WTC11 (cell line): Measurements from ENCODE around the gene LRTM1. TPM values are rescaled to one million over a fixed set of nuclear protein-coding genes. Genes with fewer than 3 reads are reported as not detected.

Experiments used
- ATAC-seq: fragments of 200-7000 bp; cut with Tn5 transposase; 2 replicates; pipeline ENCODE4 v1.10.0; 2021; ENCODE audit warnings: mild to moderate bottlenecking, moderate library complexity
- CTCF ChIA-PET: fragments of 300-600 bp; sonication (Branson Sonifier 250); formaldehyde crosslinking; loops from one replicate; lab custom pipeline; 2021; ENCODE audit warnings: antibody characterized with exemption; lab: Charles Lee
- POLR2A ChIA-PET: fragments of 350-600 bp; sonication (Branson Sonifier 250); formaldehyde crosslinking; loops from one replicate; lab custom pipeline; 2021; ENCODE audit warnings: antibody characterized with exemption; lab: Charles Lee
- DNase-seq: peaks from one replicate; pipeline ENCODE4 v3.0.0; 2021; ENCODE audit warnings: low spot score
- H3K27ac Mint-ChIP-seq: 2 replicates; pipeline ENCODE4 v1.8.0; 2021; ENCODE audit warnings: mixed read lengths
- H3K27me3 Mint-ChIP-seq: 2 replicates; pipeline ENCODE4 v1.8.0; 2021; ENCODE audit warnings: low read depth, mild to moderate bottlenecking, moderate library complexity, mixed read lengths
- H3K36me3 Mint-ChIP-seq: 2 replicates; pipeline ENCODE4 v1.8.0; 2021; ENCODE audit warnings: mixed read lengths
- H3K4me1 Mint-ChIP-seq: 2 replicates; pipeline ENCODE4 v1.8.0; 2022; ENCODE audit warnings: mixed read lengths
- H3K4me3 Mint-ChIP-seq: 2 replicates; pipeline ENCODE4 v1.8.0; 2021; ENCODE audit warnings: mild to moderate bottlenecking, moderate library complexity, mixed read lengths
- H3K9me3 Mint-ChIP-seq: 2 replicates; pipeline ENCODE4 v1.8.0; 2021; ENCODE audit warnings: mixed read lengths
- FOXK1 ChIP-seq: sonication (generic); formaldehyde crosslinking; IDR thresholded peaks from 2 replicates; pipeline ENCODE4 v1.8.0; 2022; ENCODE audit warnings: mild to moderate bottlenecking, moderate library complexity, missing genetic modification reagents
- GABPB1 ChIP-seq: sonication (generic); formaldehyde crosslinking; IDR thresholded peaks from 2 replicates; pipeline ENCODE4 v1.8.1; 2023; ENCODE audit warnings: mild to moderate bottlenecking, missing genetic modification reagents
- HMGA2 ChIP-seq: fragments of 250-450 bp; sonication (Bioruptor Pico); IDR thresholded peaks from 2 replicates; pipeline ENCODE4 v1.4.0; 2021; ENCODE audit warnings: mild to moderate bottlenecking, moderate library complexity
- IRF2 ChIP-seq: sonication (generic); formaldehyde crosslinking; IDR thresholded peaks from 2 replicates; pipeline ENCODE4 v1.8.0; 2022; ENCODE audit warnings: low read depth, missing genetic modification reagents, borderline replicate concordance
- NFE2L1 ChIP-seq: sonication (generic); formaldehyde crosslinking; IDR thresholded peaks from 2 replicates; pipeline ENCODE4 v1.8.1; 2023; ENCODE audit warnings: missing genetic modification reagents
- NR1H2 ChIP-seq: sonication (generic); formaldehyde crosslinking; IDR thresholded peaks from 2 replicates; pipeline ENCODE4 v1.9.0; 2021; ENCODE audit warnings: mild to moderate bottlenecking, moderate library complexity, missing genetic modification reagents
- PRRX2 ChIP-seq: fragments of 250-450 bp; sonication (Bioruptor Pico); IDR thresholded peaks from 2 replicates; pipeline ENCODE4 v1.8.0; 2021; ENCODE audit warnings: mild to moderate bottlenecking
- RORB ChIP-seq: fragments of 250-450 bp; sonication (Bioruptor Pico); IDR thresholded peaks from 2 replicates; pipeline ENCODE4 v1.9.0; 2021; ENCODE audit warnings: mild to moderate bottlenecking
- SMAD4 ChIP-seq: sonication (generic); formaldehyde crosslinking; IDR thresholded peaks from 2 replicates; pipeline ENCODE4 v1.8.0; 2022; ENCODE audit warnings: mild to moderate bottlenecking, missing genetic modification reagents
- ZNF263 ChIP-seq: sonication (generic); formaldehyde crosslinking; IDR thresholded peaks from 2 replicates; pipeline ENCODE4 v1.8.1; 2022; ENCODE audit warnings: low read depth, mild to moderate bottlenecking, moderate library complexity, missing genetic modification reagents
- total RNA-seq: library from RNA; stranded (reverse); gene quantifications from 3 replicates; pipeline ENCODE4 v1.2.3, GENCODE V29; 2021
- TF ChIP-seq, protein P1 (sequence below): sonication (generic); formaldehyde crosslinking; IDR thresholded peaks from 2 replicates; pipeline ENCODE4 v1.8.0; 2023; ENCODE audit warnings: missing genetic modification reagents
- TF ChIP-seq, protein P2 (sequence below): sonication (generic); formaldehyde crosslinking; IDR thresholded peaks from 2 replicates; pipeline ENCODE4 v1.8.1; 2022; ENCODE audit warnings: mild to moderate bottlenecking, missing genetic modification reagents, moderate library complexity, borderline replicate concordance
- TF ChIP-seq, protein P3 (sequence below): sonication (generic); formaldehyde crosslinking; IDR thresholded peaks from 2 replicates; pipeline ENCODE4 v1.8.0; 2022; ENCODE audit warnings: mild to moderate bottlenecking, missing genetic modification reagents
- TF ChIP-seq, protein P4 (sequence below): fragments of 250-450 bp; sonication (Bioruptor Pico); IDR thresholded peaks from 2 replicates; pipeline ENCODE4 v1.9.0; 2021; ENCODE audit warnings: mild to moderate bottlenecking
- TF ChIP-seq, protein P5 (sequence below): sonication (generic); formaldehyde crosslinking; IDR thresholded peaks from 2 replicates; pipeline ENCODE4 v1.8.1; 2022; ENCODE audit warnings: low read depth, missing genetic modification reagents, borderline replicate concordance
- TF ChIP-seq, protein P6 (sequence below): sonication (generic); formaldehyde crosslinking; IDR thresholded peaks from 2 replicates; pipeline ENCODE4 v1.8.1; 2022; ENCODE audit warnings: mild to moderate bottlenecking, moderate library complexity, missing genetic modification reagents
- TF ChIP-seq, protein P7 (sequence below): sonication (generic); formaldehyde crosslinking; conservative IDR thresholded peaks from 2 replicates; pipeline ENCODE4 v1.8.1; 2023; ENCODE audit warnings: mild to moderate bottlenecking, low read depth, missing genetic modification reagents, moderate library complexity

The LRTM1 gene
- total RNA-seq, 1 experiment from 2014 or later = not detected

DNA sequence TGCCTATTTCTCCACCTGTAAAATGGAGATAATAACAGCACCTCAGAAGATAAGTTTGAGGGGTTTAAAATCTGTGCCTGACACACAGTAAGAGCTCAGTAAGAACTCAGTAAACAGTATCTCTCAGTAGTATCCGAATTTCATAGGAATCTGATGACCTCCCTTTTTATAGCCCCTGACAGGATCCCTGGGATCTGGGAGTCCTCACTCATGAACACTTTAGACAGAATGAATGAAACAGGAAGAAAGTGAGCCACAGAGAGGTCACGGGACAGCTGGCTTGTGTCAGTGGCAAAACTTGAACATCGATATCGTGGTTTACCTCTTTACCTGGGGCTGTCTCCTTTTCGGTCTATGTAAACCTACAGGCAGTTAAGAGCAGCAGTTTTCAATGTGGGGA is 51.2 kb downstream of the LRTM1 start:
- peaks cover 33% of the 10 kb centered on the region for H3K4me1 Mint-ChIP-seq
- ChIA-PET POLR2A (no interaction called here), CTCF (no interaction called here)
- no peaks in the 10 kb centered on the region for H3K9me3 Mint-ChIP-seq
- no peak overlapping the region for H3K27ac Mint-ChIP-seq
- no peak overlapping the region for H3K4me3 Mint-ChIP-seq
- 0 out of 2 replicates have a peak, but pooled peaks cover 6% of the 10 kb centered on the region for H3K36me3 Mint-ChIP-seq
- H3K27me3 Mint-ChIP-seq = no peaks in the 10 kb centered on the region
- DNase-seq = no peak
- no peak for ATAC-seq
- TF ChIP-seq, protein P1, sequence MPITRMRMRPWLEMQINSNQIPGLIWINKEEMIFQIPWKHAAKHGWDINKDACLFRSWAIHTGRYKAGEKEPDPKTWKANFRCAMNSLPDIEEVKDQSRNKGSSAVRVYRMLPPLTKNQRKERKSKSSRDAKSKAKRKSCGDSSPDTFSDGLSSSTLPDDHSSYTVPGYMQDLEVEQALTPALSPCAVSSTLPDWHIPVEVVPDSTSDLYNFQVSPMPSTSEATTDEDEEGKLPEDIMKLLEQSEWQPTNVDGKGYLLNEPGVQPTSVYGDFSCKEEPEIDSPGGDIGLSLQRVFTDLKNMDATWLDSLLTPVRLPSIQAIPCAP (CRISPR knock-in tag) = no peak
- TF ChIP-seq, all 79 proteins: peak for 0

DNA sequence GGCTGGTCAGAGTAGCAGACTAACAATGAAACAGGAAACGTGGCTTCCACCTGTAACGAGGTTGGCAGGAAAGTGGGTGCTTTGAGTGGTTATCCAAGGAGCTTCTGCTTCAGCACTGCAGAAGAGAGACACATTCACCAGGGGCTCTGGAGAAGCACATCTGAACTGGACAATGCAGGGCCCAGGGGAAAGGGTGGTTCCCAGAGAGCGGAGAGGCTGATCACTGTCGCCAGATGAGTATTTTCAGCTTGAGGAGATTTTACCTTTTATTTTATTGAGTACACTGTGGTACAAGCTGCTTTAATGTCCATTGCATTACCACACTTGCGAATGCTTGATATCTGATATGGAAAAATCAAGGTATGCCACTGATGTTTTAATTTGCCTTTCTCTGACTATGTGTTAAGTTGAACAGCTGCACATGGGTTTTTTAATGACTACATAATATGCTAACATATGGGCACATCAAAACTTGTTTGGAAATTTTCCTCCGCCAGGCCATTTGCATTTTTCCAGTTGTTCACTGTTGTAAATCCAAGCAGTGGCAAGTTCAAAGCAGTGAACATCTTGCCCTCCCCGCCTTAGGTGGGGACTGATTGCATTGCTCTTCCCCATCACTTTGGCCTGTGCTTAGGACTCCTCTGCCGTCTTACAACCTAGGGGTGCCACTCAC is 52.1 kb downstream of the LRTM1 start:
- 0 out of 2 replicates have a peak, but pooled peaks cover 4% of the 10 kb centered on the region for H3K36me3 Mint-ChIP-seq
- POLR2A ChIA-PET = no interaction called here

DNA sequence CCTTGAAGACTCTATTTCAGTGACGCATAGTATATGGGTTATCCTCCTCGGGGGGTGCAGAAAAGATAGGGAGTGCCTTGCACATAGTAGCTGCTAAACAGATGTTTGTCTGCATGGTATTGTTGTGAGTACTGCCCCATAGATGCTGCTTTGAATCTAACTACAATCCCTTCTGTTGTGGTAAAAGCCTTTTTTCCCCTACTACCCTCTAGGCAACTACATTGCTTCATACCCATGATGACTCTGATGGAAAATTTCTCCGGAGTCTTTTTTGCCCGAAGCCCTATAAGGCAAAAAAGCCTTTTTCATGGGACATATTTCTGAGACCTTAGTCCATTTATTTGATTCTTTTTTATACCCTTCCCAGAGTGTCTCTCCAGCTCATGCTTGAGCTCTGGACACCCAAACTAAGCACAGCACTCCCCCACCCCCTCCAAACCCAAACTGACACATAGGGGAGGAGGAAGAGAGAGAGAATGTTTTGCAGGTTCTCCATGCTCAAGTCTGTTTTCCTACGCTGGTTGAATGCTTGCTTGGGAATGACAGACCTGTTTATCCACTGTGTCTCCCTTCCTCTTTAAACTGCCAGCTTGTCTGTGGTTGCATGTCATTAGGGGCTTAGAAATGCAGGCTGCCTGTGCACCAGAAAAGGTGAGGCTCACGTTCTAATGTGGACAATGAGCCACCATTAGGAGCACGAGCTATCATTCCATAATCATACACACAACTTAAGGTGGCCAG is 52.9 kb downstream of the LRTM1 start:
- H3K27ac Mint-ChIP-seq = no peak overlapping the region
- DNase-seq = no peak
- H3K4me3 Mint-ChIP-seq = no peak overlapping the region
- H3K4me1 Mint-ChIP-seq = peaks cover 33% of the 10 kb centered on the region
- H3K27me3 Mint-ChIP-seq = no peaks in the 10 kb centered on the region
- CTCF ChIA-PET = interaction anchor here (1.1 kb wide), 1 partner anchor 44 kb away, joined by 4 read pairs; no protein-coding TSS in a partner anchor
- H3K36me3 Mint-ChIP-seq = 0 out of 2 replicates have a peak, but pooled peaks cover 3% of the 10 kb centered on the region
- no peaks in the 10 kb centered on the region for H3K9me3 Mint-ChIP-seq
- no peak for ATAC-seq
- POLR2A ChIA-PET = no interaction called here
- TF ChIP-seq, protein P2, sequence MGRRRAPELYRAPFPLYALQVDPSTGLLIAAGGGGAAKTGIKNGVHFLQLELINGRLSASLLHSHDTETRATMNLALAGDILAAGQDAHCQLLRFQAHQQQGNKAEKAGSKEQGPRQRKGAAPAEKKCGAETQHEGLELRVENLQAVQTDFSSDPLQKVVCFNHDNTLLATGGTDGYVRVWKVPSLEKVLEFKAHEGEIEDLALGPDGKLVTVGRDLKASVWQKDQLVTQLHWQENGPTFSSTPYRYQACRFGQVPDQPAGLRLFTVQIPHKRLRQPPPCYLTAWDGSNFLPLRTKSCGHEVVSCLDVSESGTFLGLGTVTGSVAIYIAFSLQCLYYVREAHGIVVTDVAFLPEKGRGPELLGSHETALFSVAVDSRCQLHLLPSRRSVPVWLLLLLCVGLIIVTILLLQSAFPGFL (CRISPR knock-in tag) = no peak
- no peak for TF ChIP-seq NFE2L1
- TF ChIP-seq NR1H2 (CRISPR knock-in tag) = no peak
- TF ChIP-seq, protein P3, sequence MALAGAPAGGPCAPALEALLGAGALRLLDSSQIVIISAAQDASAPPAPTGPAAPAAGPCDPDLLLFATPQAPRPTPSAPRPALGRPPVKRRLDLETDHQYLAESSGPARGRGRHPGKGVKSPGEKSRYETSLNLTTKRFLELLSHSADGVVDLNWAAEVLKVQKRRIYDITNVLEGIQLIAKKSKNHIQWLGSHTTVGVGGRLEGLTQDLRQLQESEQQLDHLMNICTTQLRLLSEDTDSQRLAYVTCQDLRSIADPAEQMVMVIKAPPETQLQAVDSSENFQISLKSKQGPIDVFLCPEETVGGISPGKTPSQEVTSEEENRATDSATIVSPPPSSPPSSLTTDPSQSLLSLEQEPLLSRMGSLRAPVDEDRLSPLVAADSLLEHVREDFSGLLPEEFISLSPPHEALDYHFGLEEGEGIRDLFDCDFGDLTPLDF = no peak
- TF ChIP-seq HMGA2 = no peak
- TF ChIP-seq, protein P4, sequence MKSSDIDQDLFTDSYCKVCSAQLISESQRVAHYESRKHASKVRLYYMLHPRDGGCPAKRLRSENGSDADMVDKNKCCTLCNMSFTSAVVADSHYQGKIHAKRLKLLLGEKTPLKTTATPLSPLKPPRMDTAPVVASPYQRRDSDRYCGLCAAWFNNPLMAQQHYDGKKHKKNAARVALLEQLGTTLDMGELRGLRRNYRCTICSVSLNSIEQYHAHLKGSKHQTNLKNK (CRISPR knock-in tag) = no peak
- TF ChIP-seq, protein P5, sequence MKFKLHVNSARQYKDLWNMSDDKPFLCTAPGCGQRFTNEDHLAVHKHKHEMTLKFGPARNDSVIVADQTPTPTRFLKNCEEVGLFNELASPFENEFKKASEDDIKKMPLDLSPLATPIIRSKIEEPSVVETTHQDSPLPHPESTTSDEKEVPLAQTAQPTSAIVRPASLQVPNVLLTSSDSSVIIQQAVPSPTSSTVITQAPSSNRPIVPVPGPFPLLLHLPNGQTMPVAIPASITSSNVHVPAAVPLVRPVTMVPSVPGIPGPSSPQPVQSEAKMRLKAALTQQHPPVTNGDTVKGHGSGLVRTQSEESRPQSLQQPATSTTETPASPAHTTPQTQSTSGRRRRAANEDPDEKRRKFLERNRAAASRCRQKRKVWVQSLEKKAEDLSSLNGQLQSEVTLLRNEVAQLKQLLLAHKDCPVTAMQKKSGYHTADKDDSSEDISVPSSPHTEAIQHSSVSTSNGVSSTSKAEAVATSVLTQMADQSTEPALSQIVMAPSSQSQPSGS (CRISPR knock-in tag) = no peak
- no peak for TF ChIP-seq ZNF263 (CRISPR knock-in tag)
- TF ChIP-seq RORB (CRISPR knock-in tag) = no peak
- no peak for TF ChIP-seq PRRX2
- no peak for TF ChIP-seq FOXK1 (CRISPR knock-in tag)
- TF ChIP-seq, protein P6, sequence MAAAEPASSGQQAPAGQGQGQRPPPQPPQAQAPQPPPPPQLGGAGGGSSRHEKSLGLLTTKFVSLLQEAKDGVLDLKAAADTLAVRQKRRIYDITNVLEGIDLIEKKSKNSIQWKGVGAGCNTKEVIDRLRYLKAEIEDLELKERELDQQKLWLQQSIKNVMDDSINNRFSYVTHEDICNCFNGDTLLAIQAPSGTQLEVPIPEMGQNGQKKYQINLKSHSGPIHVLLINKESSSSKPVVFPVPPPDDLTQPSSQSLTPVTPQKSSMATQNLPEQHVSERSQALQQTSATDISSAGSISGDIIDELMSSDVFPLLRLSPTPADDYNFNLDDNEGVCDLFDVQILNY (CRISPR knock-in tag) = no peak
- TF ChIP-seq GABPB1 (CRISPR knock-in tag) = no peak
- TF ChIP-seq, protein P7, sequence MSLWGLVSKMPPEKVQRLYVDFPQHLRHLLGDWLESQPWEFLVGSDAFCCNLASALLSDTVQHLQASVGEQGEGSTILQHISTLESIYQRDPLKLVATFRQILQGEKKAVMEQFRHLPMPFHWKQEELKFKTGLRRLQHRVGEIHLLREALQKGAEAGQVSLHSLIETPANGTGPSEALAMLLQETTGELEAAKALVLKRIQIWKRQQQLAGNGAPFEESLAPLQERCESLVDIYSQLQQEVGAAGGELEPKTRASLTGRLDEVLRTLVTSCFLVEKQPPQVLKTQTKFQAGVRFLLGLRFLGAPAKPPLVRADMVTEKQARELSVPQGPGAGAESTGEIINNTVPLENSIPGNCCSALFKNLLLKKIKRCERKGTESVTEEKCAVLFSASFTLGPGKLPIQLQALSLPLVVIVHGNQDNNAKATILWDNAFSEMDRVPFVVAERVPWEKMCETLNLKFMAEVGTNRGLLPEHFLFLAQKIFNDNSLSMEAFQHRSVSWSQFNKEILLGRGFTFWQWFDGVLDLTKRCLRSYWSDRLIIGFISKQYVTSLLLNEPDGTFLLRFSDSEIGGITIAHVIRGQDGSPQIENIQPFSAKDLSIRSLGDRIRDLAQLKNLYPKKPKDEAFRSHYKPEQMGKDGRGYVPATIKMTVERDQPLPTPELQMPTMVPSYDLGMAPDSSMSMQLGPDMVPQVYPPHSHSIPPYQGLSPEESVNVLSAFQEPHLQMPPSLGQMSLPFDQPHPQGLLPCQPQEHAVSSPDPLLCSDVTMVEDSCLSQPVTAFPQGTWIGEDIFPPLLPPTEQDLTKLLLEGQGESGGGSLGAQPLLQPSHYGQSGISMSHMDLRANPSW (CRISPR knock-in tag) = no peak

More for the DNA sequence above, 52.1 kb downstream of the LRTM1 start:
- DNase-seq (no peak), ATAC-seq (no peak)
- Mint-ChIP-seq H3K9me3 (no peaks in the 10 kb centered on the region), H3K27ac (no peak overlapping the region), H3K27me3 (no peaks in the 10 kb centered on the region), H3K4me3 (no peak overlapping the region), H3K4me1 (peaks cover 33% of the 10 kb centered on the region)
- CTCF ChIA-PET = no interaction called here
- TF ChIP-seq SMAD4 (CRISPR knock-in tag) = no peak
- no peak for TF ChIP-seq IRF2
